Mesothelial cell of epicardium (in vitro differentiated cells): ENCODE data around the gene CEPT1. TPM values are rescaled to one million over a fixed set of nuclear protein-coding genes. Genes with fewer than 3 reads are reported as not detected.

Experiments
- DNase-seq, 2 experiments: peaks; one replicate each; pipeline ENCODE4 v3.0.0; 2021; ENCODE audit warnings: low spot score in 2 of 2; ENCODE audit not compliant: unreplicated experiment in 2 of 2
- H3K27ac Mint-ChIP-seq: 2 replicates; pipeline ENCODE4 v1.8.0; 2021; ENCODE audit warnings: mixed read lengths
- H3K27me3 Mint-ChIP-seq: 2 replicates; pipeline ENCODE4 v1.8.0; 2021; ENCODE audit warnings: low read depth, mixed read lengths
- H3K36me3 Mint-ChIP-seq: 2 replicates; pipeline ENCODE4 v1.8.0; 2021; ENCODE audit warnings: mixed read lengths
- H3K4me1 Mint-ChIP-seq: 2 replicates; pipeline ENCODE4 v1.8.0; 2021; ENCODE audit warnings: mixed read lengths
- H3K4me3 Mint-ChIP-seq: 2 replicates; pipeline ENCODE4 v1.8.0; 2021; ENCODE audit warnings: mild to moderate bottlenecking, moderate library complexity, mixed read lengths
- H3K9me3 Mint-ChIP-seq: 2 replicates; pipeline ENCODE4 v1.8.0; 2021; ENCODE audit warnings: mixed read lengths
- CTCF ChIP-seq: fragments of 200-600 bp; sonication (generic); IDR thresholded peaks from one replicate; pipeline ENCODE4 v1.5.0; 2021; ENCODE audit warnings: antibody characterized with exemption; ENCODE audit not compliant: unreplicated experiment
- total RNA-seq: library from RNA; stranded (reverse); gene quantifications from 3 replicates; pipeline ENCODE4 v1.2.1, GENCODE V29; 2021

The CEPT1 gene
- total RNA-seq, 1 donor from 2014 or later: 38.9 TPM

GRCh38 chr1:111219557-111220286 lies 79.7 kb downstream of the CEPT1 start:
- H3K27ac Mint-ChIP-seq: no peak overlapping the region
- H3K9me3 Mint-ChIP-seq: peaks cover 5% of the 10 kb centered on the region
- H3K27me3 Mint-ChIP-seq: no peaks in the 10 kb centered on the region
- H3K36me3 Mint-ChIP-seq: no peaks in the 10 kb centered on the region
- no peak for DNase-seq
- peaks cover 23% of the 10 kb centered on the region for H3K4me1 Mint-ChIP-seq
- no peak for TF ChIP-seq CTCF
- H3K4me3 Mint-ChIP-seq: no peak overlapping the region

- no peak for TF ChIP-seq CTCF
- Mint-ChIP-seq H3K4me3 (no peak overlapping the region), H3K4me1 (peaks cover 16% of the 10 kb centered on the region), H3K36me3 (no peaks in the 10 kb centered on the region), H3K9me3 (peaks cover 5% of the 10 kb centered on the region), H3K27ac (no peak overlapping the region), H3K27me3 (no peaks in the 10 kb centered on the region)
- no peak for DNase-seq
Measured at GRCh38 chr1:111220302-111220890, 80.4 kb downstream of the CEPT1 start.

- Mint-ChIP-seq H3K4me1 (peaks cover 14% of the 10 kb centered on the region), H3K9me3 (peaks cover 5% of the 10 kb centered on the region), H3K36me3 (no peaks in the 10 kb centered on the region), H3K27me3 (no peaks in the 10 kb centered on the region), H3K27ac (no peak overlapping the region), H3K4me3 (no peak overlapping the region)
- no peak for TF ChIP-seq CTCF
- no peak for DNase-seq
Measured at GRCh38 chr1:111221276-111221632, 81.2 kb downstream of the CEPT1 start.

- Mint-ChIP-seq H3K9me3 (peaks cover 5% of the 10 kb centered on the region), H3K27ac (peak overlapping the region; percentile 8), H3K4me1 (peaks cover 14% of the 10 kb centered on the region), H3K36me3 (no peaks in the 10 kb centered on the region), H3K27me3 (no peaks in the 10 kb centered on the region), H3K4me3 (no peak overlapping the region)
- DNase-seq: no peak
- TF ChIP-seq CTCF: no peak
Measured at GRCh38 chr1:111221633-111222291, 81.7 kb downstream of the CEPT1 start.

GRCh38 chr1:111222308-111223125 lies 82.5 kb downstream of the CEPT1 start:
- TF ChIP-seq CTCF: peak; percentile 62
- H3K36me3 Mint-ChIP-seq: no peaks in the 10 kb centered on the region
- H3K4me1 Mint-ChIP-seq: peaks cover 14% of the 10 kb centered on the region
- no peaks in the 10 kb centered on the region for H3K27me3 Mint-ChIP-seq
- DNase-seq: peak; percentile 45 to 77
- H3K9me3 Mint-ChIP-seq: peaks cover 5% of the 10 kb centered on the region
- H3K27ac Mint-ChIP-seq: peak overlapping the region; percentile 86
- no peak overlapping the region for H3K4me3 Mint-ChIP-seq
